Lower leg skin (tissue), 3 donors: ENCODE measurements around the gene ADARB2.

Experiments used
- POLR2A ChIP-seq, 2 donors: fragments of 450-650 bp; IDR thresholded peaks; one replicate each; pipeline ENCODE4 v1.6.1; 2016 to 2017; ENCODE audit warnings: antibody characterized with exemption in 2 of 2, mild to moderate bottlenecking in 1 of 2, moderate library complexity in 1 of 2
- TF ChIP-seq, protein P1 (sequence below), 3 donors: fragments of 450-650 bp; IDR thresholded peaks; one replicate each; pipeline ENCODE4 v1.5.1; 2016; ENCODE audit warnings: antibody characterized with exemption in 3 of 3, mild to moderate bottlenecking in 3 of 3, moderate library complexity in 2 of 3

DNA sequence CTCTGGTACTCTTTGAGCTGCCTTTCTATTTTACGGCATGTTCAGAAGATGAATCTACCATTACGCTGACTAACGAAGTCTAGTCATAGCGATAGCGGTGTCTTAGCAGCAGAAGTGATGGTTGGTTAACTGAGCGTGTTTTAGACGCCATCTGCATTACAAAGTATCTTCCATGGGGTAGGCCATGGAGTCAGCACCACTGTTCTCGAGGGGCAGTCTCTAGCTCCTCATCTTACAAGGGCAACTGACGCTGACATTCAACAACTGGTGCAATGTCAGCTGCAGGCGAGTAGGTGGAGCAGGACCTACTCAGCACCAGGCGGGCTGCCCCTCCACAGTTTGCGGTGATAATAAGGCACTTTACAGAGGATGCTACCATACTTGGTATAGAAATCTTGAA lies 88.7 kb downstream of the ADARB2 start:
- TF ChIP-seq POLR2A (IDR thresholded peaks at IDR 0.05), result no peak
- TF ChIP-seq, protein P1, sequence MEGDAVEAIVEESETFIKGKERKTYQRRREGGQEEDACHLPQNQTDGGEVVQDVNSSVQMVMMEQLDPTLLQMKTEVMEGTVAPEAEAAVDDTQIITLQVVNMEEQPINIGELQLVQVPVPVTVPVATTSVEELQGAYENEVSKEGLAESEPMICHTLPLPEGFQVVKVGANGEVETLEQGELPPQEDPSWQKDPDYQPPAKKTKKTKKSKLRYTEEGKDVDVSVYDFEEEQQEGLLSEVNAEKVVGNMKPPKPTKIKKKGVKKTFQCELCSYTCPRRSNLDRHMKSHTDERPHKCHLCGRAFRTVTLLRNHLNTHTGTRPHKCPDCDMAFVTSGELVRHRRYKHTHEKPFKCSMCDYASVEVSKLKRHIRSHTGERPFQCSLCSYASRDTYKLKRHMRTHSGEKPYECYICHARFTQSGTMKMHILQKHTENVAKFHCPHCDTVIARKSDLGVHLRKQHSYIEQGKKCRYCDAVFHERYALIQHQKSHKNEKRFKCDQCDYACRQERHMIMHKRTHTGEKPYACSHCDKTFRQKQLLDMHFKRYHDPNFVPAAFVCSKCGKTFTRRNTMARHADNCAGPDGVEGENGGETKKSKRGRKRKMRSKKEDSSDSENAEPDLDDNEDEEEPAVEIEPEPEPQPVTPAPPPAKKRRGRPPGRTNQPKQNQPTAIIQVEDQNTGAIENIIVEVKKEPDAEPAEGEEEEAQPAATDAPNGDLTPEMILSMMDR (IDR thresholded peaks at IDR 0.05), result no peak
